Measurements from ENCODE around the gene ZNF664.

- no peak for TF ChIP-seq CTCF (IDR thresholded peaks at IDR 0.05)
- TF ChIP-seq POLR2A (IDR thresholded peaks at IDR 0.05), result no peak
These were observed 9.3 kb downstream of the ZNF664 start for GRCh38 chr12:123982269-123982668.

Measured in thyroid gland (tissue), 4 donors.